Adipocyte (in vitro differentiated cells): ENCODE data around the gene SEMA3G.

Source experiments
- DNase-seq: peaks from one replicate; pipeline ENCODE4 v3.0.0-alpha.2; 2015; ENCODE audit warnings: low read depth
- H3K27me3 ChIP-seq: replicated peaks from 2 replicates; pipeline ENCODE4 v1.7.0; 2013; ENCODE audit warnings: mild to moderate bottlenecking, low read length, moderate library complexity; ENCODE audit not compliant: control insufficient read depth, insufficient read depth
- H3K36me3 ChIP-seq: 2 replicates; pipeline ENCODE4 v1.7.0; 2013; ENCODE audit warnings: low read length, mild to moderate bottlenecking, moderate library complexity; ENCODE audit not compliant: control insufficient read depth, insufficient read depth, severe bottlenecking
- H3K4me1 ChIP-seq: 2 replicates; pipeline ENCODE4 v1.7.0; 2013; ENCODE audit warnings: mild to moderate bottlenecking, low read length, moderate library complexity; ENCODE audit not compliant: control insufficient read depth, insufficient read depth
- H3K4me3 ChIP-seq: 2 replicates; pipeline ENCODE4 v1.7.0; 2013; ENCODE audit warnings: mild to moderate bottlenecking, low read length, moderate library complexity
- H3K9ac ChIP-seq: 2 replicates; pipeline ENCODE4 v1.7.0; 2013; ENCODE audit warnings: mild to moderate bottlenecking, low read length, moderate library complexity
- H3K9me3 ChIP-seq: 2 replicates; pipeline ENCODE4 v1.7.0; 2013; ENCODE audit warnings: mild to moderate bottlenecking, low read length, moderate library complexity; ENCODE audit not compliant: control insufficient read depth

The SEMA3G gene

DNA sequence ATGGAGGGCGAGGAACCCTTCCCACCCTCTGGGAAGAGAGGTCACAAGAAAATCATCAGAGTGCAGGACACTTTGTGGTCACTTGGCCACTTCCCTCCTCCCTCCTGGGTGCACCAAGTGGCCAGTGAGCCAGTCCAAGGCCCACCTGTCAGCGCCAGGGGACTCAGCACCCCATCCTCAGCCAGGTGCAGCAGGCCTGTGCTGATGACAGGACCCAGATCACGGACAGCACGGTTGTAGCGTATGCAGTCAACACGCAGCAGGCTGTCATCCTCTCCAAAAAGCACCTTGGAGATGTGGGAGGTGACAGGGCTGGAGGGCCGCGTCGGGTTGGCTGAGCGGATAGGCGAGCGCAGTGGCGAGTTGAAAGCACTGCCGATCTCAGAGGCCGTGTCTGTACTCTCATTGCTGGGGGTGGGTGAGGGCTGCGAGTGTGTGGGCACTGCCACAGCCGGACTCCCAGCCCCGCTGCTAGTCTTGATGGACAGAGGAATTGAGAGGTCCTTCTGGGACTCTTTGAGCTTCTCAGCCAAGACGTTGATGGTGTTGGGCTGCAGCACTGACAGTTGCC lies 41.5 kb downstream of the SEMA3G start:
- Histone ChIP-seq H3K9ac (no peak overlapping the region), H3K36me3 (peaks cover 81% of the 10 kb centered on the region), H3K4me1 (peaks cover 7% of the 10 kb centered on the region), H3K27me3 (no peaks in the 10 kb centered on the region), H3K4me3 (no peak overlapping the region), H3K9me3 (no peaks in the 10 kb centered on the region)
- DNase-seq: no peak

- Histone ChIP-seq H3K9me3 (no peaks in the 10 kb centered on the region), H3K4me3 (no peak overlapping the region), H3K27me3 (no peaks in the 10 kb centered on the region), H3K9ac (no peak overlapping the region), H3K36me3 (peaks cover 77% of the 10 kb centered on the region), H3K4me1 (peaks cover 1% of the 10 kb centered on the region)
- DNase-seq: no peak
Measured at GRCh38 chr3:52402706-52403270, 42.1 kb downstream of the SEMA3G start.

DNA sequence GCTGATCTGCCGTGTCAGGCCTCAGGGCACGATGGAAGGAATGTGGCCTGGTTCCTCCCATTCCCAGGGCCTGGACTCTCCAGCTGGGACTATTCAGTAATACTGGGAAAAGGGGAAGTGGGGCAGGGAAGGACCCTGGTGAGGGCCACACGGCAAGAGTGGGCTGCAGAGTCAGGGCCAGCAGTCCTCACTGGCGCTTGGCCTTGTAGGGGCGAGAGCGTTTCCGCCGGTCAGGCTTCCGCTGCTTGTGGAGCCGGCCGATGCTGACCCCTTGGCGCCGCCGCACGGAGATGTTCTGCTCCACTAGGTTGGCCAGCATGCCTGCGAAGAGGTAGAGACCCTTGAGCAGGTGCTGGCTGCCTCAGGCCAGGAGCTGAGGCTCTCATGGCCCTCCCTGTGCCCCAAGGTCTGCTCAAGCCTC lies 42.8 kb downstream of the SEMA3G start:
- no peaks in the 10 kb centered on the region for H3K9me3 ChIP-seq
- DNase-seq: no peak
- no peak overlapping the region for H3K9ac ChIP-seq
- H3K36me3 ChIP-seq: peaks cover 70% of the 10 kb centered on the region
- H3K27me3 ChIP-seq: no peaks in the 10 kb centered on the region
- H3K4me3 ChIP-seq: no peak overlapping the region
- no peaks in the 10 kb centered on the region for H3K4me1 ChIP-seq

DNA sequence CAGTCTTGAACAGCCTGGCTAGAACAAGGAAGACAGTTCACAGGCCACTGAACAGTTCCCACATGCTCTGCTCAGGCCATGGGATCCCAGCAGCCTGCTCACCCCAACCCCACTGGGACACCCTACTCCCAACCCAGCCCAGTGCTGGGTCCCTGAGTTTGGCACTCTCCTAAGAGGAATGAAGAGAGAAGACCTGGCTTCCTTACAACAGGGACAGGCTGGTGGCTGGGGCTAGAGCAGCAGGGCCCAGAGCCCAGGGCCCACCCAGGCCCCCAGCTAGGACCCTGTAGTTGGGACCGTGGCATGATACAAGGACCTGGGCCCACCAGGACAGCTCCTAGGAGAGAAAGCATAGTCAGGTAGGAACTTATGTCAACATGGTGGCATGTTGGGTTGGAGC lies 43.4 kb downstream of the SEMA3G start:
- no peaks in the 10 kb centered on the region for H3K4me1 ChIP-seq
- no peak overlapping the region for H3K4me3 ChIP-seq
- no peak overlapping the region for H3K9ac ChIP-seq
- no peaks in the 10 kb centered on the region for H3K27me3 ChIP-seq
- peaks cover 64% of the 10 kb centered on the region for H3K36me3 ChIP-seq
- no peak for DNase-seq
- no peaks in the 10 kb centered on the region for H3K9me3 ChIP-seq

GRCh38 chr3:52401021-52401420 lies 43.9 kb downstream of the SEMA3G start:
- Histone ChIP-seq H3K4me1 (no peaks in the 10 kb centered on the region), H3K36me3 (peaks cover 59% of the 10 kb centered on the region), H3K4me3 (no peak overlapping the region), H3K9ac (no peak overlapping the region), H3K27me3 (no peaks in the 10 kb centered on the region), H3K9me3 (no peaks in the 10 kb centered on the region)
- DNase-seq: no peak

DNA sequence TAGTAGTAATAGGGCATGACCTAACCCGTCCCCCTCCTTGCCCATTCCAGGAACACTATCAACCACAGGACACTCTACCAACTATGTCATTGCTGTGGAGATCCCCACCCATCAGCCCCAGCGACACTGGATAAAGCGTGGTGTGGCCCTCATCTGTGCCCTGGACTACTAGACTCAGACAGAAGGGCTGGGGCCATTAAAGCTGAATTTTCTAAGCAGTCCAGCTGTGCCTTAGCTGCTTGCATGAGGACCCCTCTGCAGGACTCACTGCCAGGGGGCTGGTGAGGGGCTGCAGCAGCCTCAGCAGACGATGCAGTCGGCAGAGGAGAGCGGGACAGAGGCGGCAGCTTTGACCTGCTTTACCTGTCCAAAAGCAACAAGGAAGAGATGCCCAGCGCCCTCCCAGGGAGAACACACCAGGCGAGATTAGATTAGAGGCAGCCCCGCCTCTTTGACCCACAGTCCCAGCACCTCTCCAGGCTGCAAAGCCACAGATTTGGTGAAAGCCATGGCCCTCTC lies 44.6 kb downstream of the SEMA3G start:
- H3K4me3 ChIP-seq: no peak overlapping the region
- H3K4me1 ChIP-seq: no peaks in the 10 kb centered on the region
- H3K9ac ChIP-seq: no peak overlapping the region
- no peaks in the 10 kb centered on the region for H3K27me3 ChIP-seq
- peaks cover 52% of the 10 kb centered on the region for H3K36me3 ChIP-seq
- no peak for DNase-seq
- no peaks in the 10 kb centered on the region for H3K9me3 ChIP-seq

DNA sequence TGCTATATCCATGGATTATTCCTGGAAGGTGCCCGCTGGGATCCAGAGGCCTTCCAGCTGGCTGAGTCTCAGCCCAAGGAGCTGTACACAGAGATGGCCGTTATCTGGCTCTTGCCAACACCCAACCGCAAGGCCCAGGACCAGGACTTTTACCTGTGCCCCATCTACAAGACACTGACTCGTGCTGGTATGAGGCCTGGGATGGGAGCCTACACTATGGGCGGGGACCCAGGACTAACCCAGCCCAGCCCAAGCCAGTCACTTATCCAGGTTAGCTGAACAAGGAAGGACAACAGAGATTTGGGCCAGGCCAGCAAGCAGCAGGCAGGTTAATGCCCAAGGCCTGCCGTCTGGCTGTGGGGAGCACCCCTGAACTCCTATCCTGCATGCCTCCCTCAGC lies 45.3 kb downstream of the SEMA3G start:
- H3K9ac ChIP-seq: no peak overlapping the region
- no peaks in the 10 kb centered on the region for H3K4me1 ChIP-seq
- no peaks in the 10 kb centered on the region for H3K9me3 ChIP-seq
- H3K27me3 ChIP-seq: no peaks in the 10 kb centered on the region
- H3K36me3 ChIP-seq: peaks cover 45% of the 10 kb centered on the region
- DNase-seq: no peak
- H3K4me3 ChIP-seq: no peak overlapping the region

- H3K4me3 ChIP-seq: no peak overlapping the region
Measured at GRCh38 chr3:52399131-52399530, 45.8 kb downstream of the SEMA3G start.

DNA sequence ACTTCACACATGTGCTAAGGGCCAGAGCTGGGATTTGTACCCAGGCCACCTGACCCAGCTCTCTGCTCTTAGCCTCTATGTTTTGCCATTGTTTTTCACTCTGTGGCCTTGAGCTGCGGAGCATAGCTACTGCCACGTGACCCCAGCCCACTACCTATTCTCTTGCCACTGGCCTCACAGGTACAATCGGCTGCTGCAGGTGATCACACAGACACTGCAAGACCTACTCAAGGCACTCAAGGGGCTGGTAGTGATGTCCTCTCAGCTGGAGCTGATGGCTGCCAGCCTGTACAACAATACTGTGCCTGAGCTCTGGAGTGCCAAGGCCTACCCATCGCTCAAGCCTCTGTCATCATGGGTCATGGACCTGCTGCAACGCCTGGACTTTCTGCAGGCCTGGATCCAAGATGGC lies 46.2 kb downstream of the SEMA3G start:
- no peak for DNase-seq
- H3K9me3 ChIP-seq: no peaks in the 10 kb centered on the region
- no peak overlapping the region for H3K9ac ChIP-seq
- no peaks in the 10 kb centered on the region for H3K4me1 ChIP-seq
- no peak overlapping the region for H3K4me3 ChIP-seq
- no peaks in the 10 kb centered on the region for H3K27me3 ChIP-seq
- H3K36me3 ChIP-seq: peaks cover 36% of the 10 kb centered on the region

More at GRCh38 chr3:52399131-52399530, 45.8 kb downstream of the SEMA3G start:
- Histone ChIP-seq H3K9me3 (no peaks in the 10 kb centered on the region), H3K4me1 (no peaks in the 10 kb centered on the region), H3K9ac (no peak overlapping the region), H3K27me3 (no peaks in the 10 kb centered on the region), H3K36me3 (peaks cover 40% of the 10 kb centered on the region)
- DNase-seq: no peak

DNA sequence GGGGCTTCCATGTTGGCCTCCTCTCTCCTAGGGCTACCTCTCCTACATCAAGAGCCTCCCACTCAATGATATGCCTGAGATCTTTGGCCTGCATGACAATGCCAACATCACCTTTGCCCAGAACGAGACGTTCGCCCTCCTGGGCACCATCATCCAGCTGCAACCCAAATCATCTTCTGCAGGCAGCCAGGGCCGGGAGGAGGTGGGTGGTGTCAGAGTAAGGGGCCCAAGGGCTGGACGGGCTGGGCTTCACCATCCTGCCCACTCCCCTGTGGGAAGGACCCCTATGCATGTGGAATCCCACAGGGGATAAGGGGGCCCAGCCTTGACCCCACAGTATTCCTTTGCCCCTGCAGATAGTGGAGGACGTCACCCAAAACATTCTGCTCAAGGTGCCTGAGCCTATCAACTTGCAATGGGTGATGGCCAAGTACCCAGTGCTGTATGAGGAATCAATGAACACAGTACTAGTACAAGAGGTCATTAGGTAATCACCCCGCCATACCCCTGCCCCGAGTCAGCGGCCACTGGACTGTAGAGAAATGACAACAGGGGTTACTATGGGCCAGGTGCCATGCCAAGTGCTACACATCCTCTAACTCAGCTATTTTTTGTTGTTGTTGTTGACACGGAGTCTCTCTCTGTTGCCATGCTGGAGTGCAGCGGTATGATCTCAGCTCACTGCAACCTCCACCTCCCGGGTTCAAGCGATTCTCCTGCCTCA lies 47.1 kb downstream of the SEMA3G start:
- Histone ChIP-seq H3K4me1 (no peaks in the 10 kb centered on the region), H3K9ac (no peak overlapping the region), H3K9me3 (no peaks in the 10 kb centered on the region), H3K36me3 (peaks cover 34% of the 10 kb centered on the region), H3K27me3 (no peaks in the 10 kb centered on the region), H3K4me3 (no peak overlapping the region)
- no peak for DNase-seq

- no peak overlapping the region for H3K4me3 ChIP-seq
- H3K9me3 ChIP-seq: no peaks in the 10 kb centered on the region
- H3K9ac ChIP-seq: no peak overlapping the region
- H3K36me3 ChIP-seq: peaks cover 31% of the 10 kb centered on the region
- no peak for DNase-seq
- H3K27me3 ChIP-seq: no peaks in the 10 kb centered on the region
- no peaks in the 10 kb centered on the region for H3K4me1 ChIP-seq
Measured at GRCh38 chr3:52396907-52397591, 47.9 kb downstream of the SEMA3G start.
